HG02763 (cell line): ENCODE results near the gene KRT72.
"Not testable (repeated sequence)": the region's sequence is repeated elsewhere in the genome, so short reads cannot be mapped to it uniquely, and the experiment has no call there.

Experiments
- ATAC-seq: cut with Tn5 transposase; IDR thresholded peaks from one replicate; pipeline ENCODE4 v1.9.1; 2021; ENCODE audit warnings: mild to moderate bottlenecking, moderate library complexity; ENCODE audit not compliant: unreplicated experiment

KRT72 gene

GRCh38 chr12:52608826-52609630, 7.8 kb upstream of the KRT72 start:
- no peak for ATAC-seq

DNA sequence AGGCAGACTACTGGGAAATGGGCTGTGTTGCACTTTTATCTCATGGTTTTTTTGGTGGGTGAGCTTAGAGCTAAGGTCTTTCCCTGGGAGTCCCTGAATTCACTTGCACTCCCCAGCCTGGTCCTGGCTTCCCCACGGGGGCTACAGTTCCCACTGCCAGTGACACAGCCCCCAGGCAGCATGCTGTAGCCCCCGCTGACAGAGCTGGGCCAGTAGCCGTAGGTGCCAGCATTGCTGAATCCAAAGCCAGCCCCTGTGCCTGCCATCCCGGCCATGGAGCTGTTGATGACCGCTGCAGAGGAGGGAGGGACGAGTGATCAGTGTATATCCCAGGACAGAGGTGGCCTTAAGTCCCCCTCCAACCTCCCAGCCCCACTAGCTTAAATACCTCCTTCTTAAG, 6.9 kb upstream of the KRT72 start:
- ATAC-seq = no peak

- no peak for ATAC-seq
Observed at GRCh38 chr12:52607314-52607713, 6.1 kb upstream of the KRT72 start.

GRCh38 chr12:52606581-52607218, 5.4 kb upstream of the KRT72 start:
- ATAC-seq = no peak

DNA sequence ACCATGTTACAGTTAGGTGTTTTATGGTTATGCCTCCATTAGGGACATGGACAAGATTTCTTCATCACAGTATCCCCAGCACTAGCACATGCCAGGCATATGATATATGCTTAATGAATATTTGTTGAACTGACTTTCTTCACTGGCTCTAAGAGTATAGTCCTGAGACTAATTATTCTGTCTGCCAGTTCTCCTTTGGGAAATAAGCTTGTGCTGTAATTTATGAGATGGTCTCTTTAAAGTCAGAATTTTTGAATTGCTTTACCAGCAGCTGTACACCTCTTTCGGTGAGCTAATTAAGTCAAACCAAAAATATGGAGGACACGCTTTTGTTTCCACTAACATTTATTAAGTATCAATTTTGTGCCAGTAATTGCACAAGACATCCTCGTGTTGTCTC, 4.8 kb upstream of the KRT72 start:
- ATAC-seq = no peak

GRCh38 chr12:52605542-52605941, 4.3 kb upstream of the KRT72 start:
- ATAC-seq = no peak

DNA sequence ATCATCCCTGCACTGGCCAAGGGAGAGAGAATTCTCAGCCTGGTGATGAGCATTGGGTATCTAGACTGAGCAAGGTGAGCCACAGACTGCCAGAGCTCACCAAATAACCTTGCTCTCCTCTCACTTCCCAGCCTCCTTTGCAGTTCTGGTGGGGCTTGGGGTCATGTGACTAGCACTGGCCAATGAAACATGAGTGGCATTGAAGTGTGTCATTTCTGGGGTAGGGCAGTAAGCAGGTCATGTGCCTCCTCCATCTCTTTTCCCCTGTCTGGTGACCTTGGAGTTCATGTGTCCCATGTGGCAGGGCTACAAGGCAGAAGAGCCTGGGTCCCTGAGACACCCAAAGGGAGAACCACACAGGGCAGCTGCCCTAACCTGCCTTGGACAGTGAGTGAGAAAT, 3.6 kb upstream of the KRT72 start:
- no peak for ATAC-seq

DNA sequence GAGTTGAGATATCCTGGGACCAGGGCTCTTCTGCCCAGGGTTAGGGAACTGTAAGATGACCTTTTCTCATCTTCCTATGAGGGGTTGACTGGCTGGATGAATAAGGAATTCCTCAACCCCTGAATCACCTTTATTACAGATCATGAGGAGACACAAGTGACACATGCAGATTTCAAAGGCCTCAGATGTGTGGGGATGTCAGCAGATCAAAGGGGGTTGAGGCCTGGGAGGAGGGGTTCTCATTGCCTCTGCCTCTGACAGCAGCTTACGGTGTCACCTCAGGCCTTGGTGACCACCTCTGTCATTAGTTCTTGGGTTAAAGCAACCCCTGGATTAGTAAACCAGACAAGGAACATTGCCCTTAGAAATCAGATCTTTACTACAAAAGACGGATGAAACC, 2.1 kb upstream of the KRT72 start:
- ATAC-seq = no peak

DNA sequence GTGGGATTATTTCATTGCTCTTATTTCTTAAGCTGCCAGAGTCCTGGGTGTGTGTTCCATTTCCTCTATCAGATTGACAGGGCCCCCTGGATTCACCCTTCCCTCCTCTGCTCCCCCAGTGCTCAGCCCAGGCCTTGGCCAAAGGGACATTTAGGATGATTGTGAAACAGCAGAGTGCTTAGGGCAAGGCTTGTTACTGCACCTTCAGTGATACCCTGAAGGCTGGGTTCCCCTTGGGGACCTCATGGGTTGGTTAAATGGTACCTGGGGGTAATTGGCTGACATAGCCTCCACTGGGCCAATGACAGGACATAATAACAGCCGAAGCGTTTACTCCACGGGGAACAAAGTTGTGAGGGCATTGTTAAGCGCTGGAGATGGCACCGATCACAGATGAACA, 1.3 kb upstream of the KRT72 start:
- no peak for ATAC-seq

GRCh38 chr12:52601671-52602070, 408 bp upstream of the KRT72 start:
- no peak for ATAC-seq

DNA sequence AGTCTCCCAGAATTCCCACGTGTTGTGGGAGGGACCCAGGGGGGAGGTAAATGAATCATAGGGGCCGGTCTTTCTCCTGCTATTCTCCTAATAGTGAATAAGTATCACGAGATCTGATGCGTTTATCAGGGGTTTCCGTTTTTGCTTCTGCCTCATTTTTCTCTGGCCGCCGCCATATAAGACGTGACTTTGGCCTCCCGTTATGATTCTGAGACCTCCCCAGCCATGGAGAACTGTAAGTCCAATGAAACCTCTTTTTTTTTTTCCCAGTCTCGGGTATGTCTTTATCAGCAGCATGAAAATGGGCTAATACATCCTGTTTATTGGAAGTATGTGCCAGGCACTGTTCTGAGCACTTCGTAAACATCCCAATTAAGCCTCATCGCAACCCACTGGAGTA, 788 bp downstream of the KRT72 start:
- no peak for ATAC-seq

DNA sequence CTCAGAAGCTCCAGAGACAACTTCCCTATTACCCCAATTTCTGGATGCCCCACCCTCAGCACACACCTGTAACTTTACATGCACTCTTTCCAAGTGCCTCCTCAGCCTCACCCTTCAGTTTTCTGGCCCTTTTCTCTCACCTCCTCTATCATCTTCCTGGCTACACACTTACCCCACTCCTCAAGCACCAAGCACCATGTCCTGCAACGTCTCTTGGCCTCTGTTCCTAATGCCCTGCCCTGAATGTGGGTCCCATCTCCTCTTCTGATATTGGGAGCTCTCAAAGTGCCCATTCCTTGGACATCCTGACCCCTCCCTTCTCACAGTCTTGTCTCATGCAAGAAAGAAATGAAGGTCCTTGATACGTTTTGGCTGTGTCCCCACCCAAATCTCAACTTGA, 1.2 kb downstream of the KRT72 start:
- no peak for ATAC-seq

GRCh38 chr12:52598966-52599365, 2.3 kb downstream of the KRT72 start:
- no peak for ATAC-seq

DNA sequence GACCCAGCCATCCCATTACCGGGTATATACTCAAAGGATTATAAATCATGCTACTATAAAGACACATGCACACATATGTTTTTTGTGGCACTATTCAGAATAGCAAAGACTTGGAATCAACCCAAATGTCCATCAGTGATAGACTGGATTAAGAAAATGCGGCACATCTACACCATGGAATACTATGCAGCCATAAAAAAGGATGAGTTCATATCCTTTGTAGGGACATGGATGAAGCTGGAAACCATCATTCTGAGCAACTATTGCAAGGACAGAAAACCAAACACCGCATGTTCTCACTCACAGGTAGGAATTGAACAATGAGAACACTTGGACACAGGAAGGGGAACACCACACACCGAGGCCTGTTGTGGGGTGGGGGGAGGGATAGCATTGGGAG, 7.0 kb downstream of the KRT72 start:
- ATAC-seq = not testable (repeated sequence)

GRCh38 chr12:52591521-52591920, 9.7 kb downstream of the KRT72 start:
- ATAC-seq = no peak

- ATAC-seq = no peak
Observed at GRCh38 chr12:52590021-52590420, 11.2 kb downstream of the KRT72 start.

DNA sequence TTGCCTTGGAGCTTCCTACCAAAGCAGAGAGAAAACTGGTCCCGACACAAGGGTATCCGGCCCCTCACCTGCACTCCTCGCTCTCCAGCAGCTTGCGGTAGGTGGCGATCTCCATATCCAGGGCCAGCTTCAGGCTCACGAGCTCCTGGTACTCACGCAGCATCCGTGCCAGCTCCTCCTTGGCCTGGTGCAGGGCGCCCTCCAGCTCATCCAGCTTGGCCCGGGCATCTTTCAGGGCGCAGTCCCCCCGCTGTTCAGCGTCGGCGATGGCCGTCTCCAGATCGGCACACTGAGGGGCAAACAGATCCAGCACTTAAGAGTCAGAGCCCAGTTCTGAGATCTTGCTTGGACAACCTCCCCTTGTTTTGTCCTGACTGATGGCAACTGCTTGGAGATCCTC, 13.7 kb downstream of the KRT72 start:
- ATAC-seq = no peak

DNA sequence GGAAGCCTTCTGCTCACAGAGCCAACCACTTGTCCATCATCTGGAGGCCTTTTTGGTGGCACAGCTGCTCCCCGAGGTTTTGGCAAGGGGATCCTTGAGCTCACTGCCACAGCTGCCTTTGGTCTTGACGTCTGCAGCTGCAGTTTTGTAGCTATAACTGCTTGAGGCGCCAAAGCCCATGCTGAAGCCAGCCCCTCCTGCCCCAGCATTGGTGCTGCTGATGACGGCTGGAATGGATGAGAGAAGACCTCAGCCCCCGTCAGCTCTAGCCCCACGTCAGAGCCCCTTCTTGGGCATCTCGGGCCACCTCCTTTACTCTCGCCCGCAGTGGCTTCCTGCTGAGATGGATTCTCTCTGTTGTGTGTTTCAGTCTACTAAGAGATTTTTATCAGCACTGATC, 15.3 kb downstream of the KRT72 start:
- no peak for ATAC-seq

- no peak for ATAC-seq
Observed at GRCh38 chr12:52585066-52585465, 16.2 kb downstream of the KRT72 start.

- ATAC-seq = no peak
Observed at GRCh38 chr12:52584156-52584682, 17.0 kb downstream of the KRT72 start.

DNA sequence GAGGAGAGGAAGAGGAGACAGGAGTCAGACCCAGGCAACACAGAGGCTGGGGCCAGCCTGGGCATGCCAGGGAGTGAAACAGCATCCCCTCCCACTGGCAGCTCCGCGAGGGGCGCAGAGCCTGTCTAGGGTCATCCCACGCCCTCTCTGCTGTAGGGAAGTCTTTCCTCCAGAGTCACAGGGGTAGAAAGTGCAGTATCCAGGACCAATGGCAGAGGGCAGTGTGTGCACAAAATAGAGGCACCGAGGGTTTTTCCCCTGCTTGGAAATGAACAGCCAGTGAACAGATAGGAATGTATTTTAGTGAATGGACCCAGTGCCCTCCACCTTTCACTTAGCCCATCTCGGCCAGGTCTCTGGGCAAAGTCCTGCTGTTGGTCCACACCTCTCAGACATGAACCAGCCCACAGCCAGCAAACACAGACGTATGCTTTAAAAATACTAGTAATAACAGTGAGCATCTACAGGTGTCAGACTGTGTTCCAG, 18.2 kb downstream of the KRT72 start:
- no peak for ATAC-seq

DNA sequence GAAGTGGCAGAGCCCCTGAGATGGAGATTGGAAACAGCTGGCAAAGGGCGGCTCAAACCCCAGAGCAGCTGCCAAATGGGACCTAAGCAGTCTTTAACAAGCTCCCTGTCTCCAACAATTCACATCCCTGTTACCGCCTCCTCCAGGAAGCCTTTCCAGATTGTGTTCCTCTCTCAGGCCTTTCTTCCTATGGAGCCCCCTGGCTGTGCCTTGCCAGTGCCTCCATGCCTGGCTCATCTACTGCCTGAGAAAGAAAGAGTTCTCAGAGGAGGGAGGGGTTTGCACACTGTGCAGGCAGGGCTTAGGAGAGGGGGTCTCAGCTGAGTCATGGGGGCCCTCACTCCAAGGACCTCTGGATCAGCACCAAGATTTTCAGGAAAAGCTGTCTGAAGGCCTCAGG, 18.8 kb downstream of the KRT72 start:
- no peak for ATAC-seq
